ENCODE data around the gene PDK2. TPM values are rescaled to one million over a fixed set of nuclear protein-coding genes. Genes with fewer than 3 reads are reported as not detected.

Gene PDK2
- total and polyA plus RNA-seq, 9 of the 15 experiments (the other 6 are each of a cell fraction or from before 2014, with no cell fraction given), result 0.03 to 2.5 (median 1.4) TPM

GRCh38 chr17:50101346-50102163 is 6.4 kb downstream of the PDK2 start (continued):
- no peak for TF ChIP-seq MITF (IDR thresholded peaks at IDR 0.05)
- TF ChIP-seq GTF2F1 (IDR thresholded peaks at IDR 0.05; ENCODE audit: low read depth, low read length), result no peak
- TF ChIP-seq POLR2G (IDR thresholded peaks at IDR 0.05; ENCODE audit: low read depth, low read length), result no peak
- no peak for TF ChIP-seq GTF3C2 (IDR thresholded peaks at IDR 0.05; ENCODE audit: borderline replicate concordance, extremely low read depth, insufficient read length)
- no peak for TF ChIP-seq ZBTB33 (CRISPR knock-in tag; IDR thresholded peaks at IDR 0.05)
- TF ChIP-seq CHD2 (IDR thresholded peaks at IDR 0.05; ENCODE audit: low read depth, low read length), result no peak
- no peak for TF ChIP-seq SNIP1 (IDR thresholded peaks at IDR 0.05; ENCODE audit: low read depth)
- TF ChIP-seq ZBTB17 (CRISPR knock-in tag; IDR thresholded peaks at IDR 0.05), result no peak
- TF ChIP-seq ELF2 (CRISPR knock-in tag; IDR thresholded peaks at IDR 0.05), result no peak
- TF ChIP-seq RBM15 (IDR thresholded peaks at IDR 0.05; ENCODE audit: insufficient read depth, low read length), result no peak
- peak; percentile 34; the same call in 1 of the 2 replicates for TF ChIP-seq MTA2 (IDR thresholded peaks at IDR 0.05; ENCODE audit: low read depth)
- TF ChIP-seq NR2C1 (IDR thresholded peaks at IDR 0.05), result no peak
- no peak for TF ChIP-seq NR2C1 (tag; IDR thresholded peaks at IDR 0.05)
- no peak for TF ChIP-seq POLR2H (tag; IDR thresholded peaks at IDR 0.05; ENCODE audit: low read depth)
- 0 out of 2 replicates have a peak, but pooled peaks have one; percentile 52 for TF ChIP-seq KLF16 (IDR thresholded peaks at IDR 0.05)
- TF ChIP-seq ZNF57 (CRISPR knock-in tag; IDR thresholded peaks at IDR 0.05), result no peak
- no peak for TF ChIP-seq SIRT6 (IDR thresholded peaks at IDR 0.05; ENCODE audit: low read depth, low read length)
- no peak for TF ChIP-seq TAF1 (IDR thresholded peaks at IDR 0.05; ENCODE audit: control insufficient read depth, extremely low read depth, insufficient read depth, low read length, severe bottlenecking)
- TF ChIP-seq ZHX1 (conservative IDR thresholded peaks at IDR 0.05; ENCODE audit: low read length), result no peak
- TF ChIP-seq BHLHE40 (IDR thresholded peaks at IDR 0.05; ENCODE audit: low read length), result peak; percentile 94

All from K562 (cell line).